Measurements from ENCODE around the gene FAM187B. TPM values are rescaled to one million over a fixed set of nuclear protein-coding genes. Genes with fewer than 3 reads are reported as not detected.

The FAM187B gene
- total and polyA plus RNA-seq, 2 donors (not counting 1 experiment from before 2014, with no cell fraction given), result 0.25 TPM; not detected in 1

DNA sequence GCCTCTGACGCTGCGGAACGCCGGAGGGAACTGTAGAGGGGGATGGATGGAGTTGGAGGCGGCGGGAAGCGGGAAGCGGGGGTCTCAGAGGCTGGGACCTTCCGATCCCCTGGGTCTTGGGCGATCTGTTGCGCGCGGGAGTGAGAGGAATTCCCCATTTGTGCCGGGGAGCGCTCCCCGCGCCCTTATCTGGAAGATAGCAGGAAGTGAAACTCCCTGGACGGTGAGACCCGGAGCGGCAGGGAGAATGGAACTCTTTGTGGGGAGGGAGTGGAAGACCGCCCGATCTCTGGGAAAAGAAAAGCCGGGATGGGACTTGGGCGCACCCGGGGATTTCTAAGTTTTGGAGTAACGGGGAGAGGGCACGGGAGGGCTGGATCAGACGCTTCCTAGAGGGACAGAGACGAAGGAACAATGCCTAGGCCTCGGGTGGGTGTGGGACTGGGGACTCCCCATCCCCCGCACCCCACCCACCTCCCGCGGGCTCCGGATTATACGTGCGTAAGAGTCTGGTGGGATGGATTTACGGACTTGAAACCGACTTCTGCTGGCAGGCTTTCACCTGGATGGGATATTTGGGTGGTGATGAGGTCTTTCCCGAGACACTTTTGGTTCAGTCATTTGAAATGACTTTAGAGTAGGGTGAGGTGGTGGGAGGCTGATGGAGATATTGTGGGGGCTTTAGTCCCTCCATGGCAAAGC lies 20.8 kb upstream of the FAM187B start:
- peak overlapping the region; percentile 86 for H2AFZ ChIP-seq (ENCODE audit: insufficient read depth, low read depth, low read length, poor library complexity, severe bottlenecking)
- peaks cover 0 to 6% (median 0%) of the 10 kb centered on the region in 4 experiments for H3K27me3 ChIP-seq (replicated peaks in 1 of 4; ENCODE audit: control extremely low read depth in 1 of 4, control insufficient read depth in 3 of 4, insufficient read depth in 4 of 4, low read length in 3 of 4)
- no peaks in the 10 kb centered on the region for H3K9me3 Mint-ChIP-seq (ENCODE audit: insufficient read depth)
- peak overlapping the region; percentile 77 to 86 for H3K27ac ChIP-seq (ENCODE audit: low read length in 2 of 2)
- peak overlapping the region; percentile 92 for H3K9ac ChIP-seq (ENCODE audit: low read length)
- H3K4me2 ChIP-seq (replicated peaks; ENCODE audit: low read depth, low read length, poor library complexity, severe bottlenecking), result peak overlapping the region; percentile 97
- peak overlapping the region in 4 of 5 experiments; percentile 70 to 93 (median 80) for H3K4me3 ChIP-seq (ENCODE audit: control extremely low read depth in 1 of 5, extremely low read depth in 1 of 5, insufficient read depth in 1 of 5, low read depth in 2 of 5, low read length in 4 of 5)
- peak overlapping the region; percentile 98 for H3K27ac Mint-ChIP-seq
- ChIA-PET CTCF (interaction anchor here (1.0 kb wide), 1 partner anchor 97 kb away, joined by 3 read pairs; no protein-coding TSS in a partner anchor), POLR2A (interaction anchor here (1.3 kb wide), 1 partner anchor 98 kb away, joined by 3 read pairs; the partner anchor contains the start of gene FFAR1)
- WGBS (ENCODE audit: insufficient coverage), result 9% methylated on average over 30 of the region's 39 CpGs
- intact Hi-C loops (cut with micrococcal nuclease), result loop anchor here (2.0 kb wide), 2 partner anchors 42 to 94 kb away; partner anchors contain the start of gene FXYD5
- TF ChIP-seq EZH2 (IDR thresholded peaks at IDR 0.05; ENCODE audit: borderline replicate concordance, insufficient read depth, low read depth, low read length, poor library complexity, severe bottlenecking), result no peak
- TF ChIP-seq, protein P1, sequence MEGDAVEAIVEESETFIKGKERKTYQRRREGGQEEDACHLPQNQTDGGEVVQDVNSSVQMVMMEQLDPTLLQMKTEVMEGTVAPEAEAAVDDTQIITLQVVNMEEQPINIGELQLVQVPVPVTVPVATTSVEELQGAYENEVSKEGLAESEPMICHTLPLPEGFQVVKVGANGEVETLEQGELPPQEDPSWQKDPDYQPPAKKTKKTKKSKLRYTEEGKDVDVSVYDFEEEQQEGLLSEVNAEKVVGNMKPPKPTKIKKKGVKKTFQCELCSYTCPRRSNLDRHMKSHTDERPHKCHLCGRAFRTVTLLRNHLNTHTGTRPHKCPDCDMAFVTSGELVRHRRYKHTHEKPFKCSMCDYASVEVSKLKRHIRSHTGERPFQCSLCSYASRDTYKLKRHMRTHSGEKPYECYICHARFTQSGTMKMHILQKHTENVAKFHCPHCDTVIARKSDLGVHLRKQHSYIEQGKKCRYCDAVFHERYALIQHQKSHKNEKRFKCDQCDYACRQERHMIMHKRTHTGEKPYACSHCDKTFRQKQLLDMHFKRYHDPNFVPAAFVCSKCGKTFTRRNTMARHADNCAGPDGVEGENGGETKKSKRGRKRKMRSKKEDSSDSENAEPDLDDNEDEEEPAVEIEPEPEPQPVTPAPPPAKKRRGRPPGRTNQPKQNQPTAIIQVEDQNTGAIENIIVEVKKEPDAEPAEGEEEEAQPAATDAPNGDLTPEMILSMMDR (IDR thresholded peaks at IDR 0.05), result no peak
- ATAC-seq (ENCODE audit: low read depth) (peak; percentile 2), DNase-seq (peak; percentile 73)
- peaks cover 0 to under 1% of the 10 kb centered on the region in 2 experiments for H3K36me3 ChIP-seq (replicated peaks in 1 of 2; ENCODE audit: control extremely low read depth in 1 of 2, control insufficient read depth in 1 of 2, extremely low read depth in 1 of 2, insufficient read depth in 2 of 2, low read length in 1 of 2)
- peaks cover 5% of the 10 kb centered on the region for H4K20me1 ChIP-seq (ENCODE audit: control insufficient read depth, insufficient read depth, low read length, poor library complexity, severe bottlenecking)
- peaks cover 26% of the 10 kb centered on the region for H3K4me1 Mint-ChIP-seq
- H3K9me3 ChIP-seq (ENCODE audit: control extremely low read depth in 1 of 3, control insufficient read depth in 2 of 3, insufficient read depth in 1 of 3, low read length in 2 of 3), result peaks cover 0 to 2% (median 0%) of the 10 kb centered on the region in 3 donors
- no peaks in the 10 kb centered on the region for H3K79me2 ChIP-seq (ENCODE audit: control insufficient read depth, insufficient read depth, low read length)
- peak overlapping the region; percentile 89 for H3K4me3 Mint-ChIP-seq
- peaks cover 3% of the 10 kb centered on the region for H3K27me3 Mint-ChIP-seq
- H3K4me1 ChIP-seq (ENCODE audit: control insufficient read depth in 2 of 2, insufficient read depth in 2 of 2, low read length in 2 of 2), result peaks cover 13 to 30% of the 10 kb centered on the region in 2 donors

Measured in B cell (primary cell).